ENCODE measurements around the gene BRD4.

GRCh38 chr19:15268928-15269253, 63.4 kb downstream of the BRD4 start:
- TF ChIP-seq CTCF (IDR thresholded peaks at IDR 0.05): no peak
- no peak for TF ChIP-seq POLR2A (IDR thresholded peaks at IDR 0.05; ENCODE audit: low read depth)
- TF ChIP-seq POLR2AphosphoS5 (IDR thresholded peaks at IDR 0.05): no peak
- no peak for TF ChIP-seq EP300 (IDR thresholded peaks at IDR 0.05)

Data from esophagus muscularis mucosa (tissue), 4 donors.